LNCaP clone FGC (cell line): ENCODE measurements around the gene RABL6.
A peak's percentile ranks its signal among the peaks of the same experiment; 100 is the strongest.
"Not testable (repeated sequence)": the region's sequence is repeated elsewhere in the genome, so short reads cannot be mapped to it uniquely, and the experiment has no call there.

Experiments
- DNase-seq: peaks from one replicate; pipeline ENCODE4 v3.0.0-alpha.2; 2011; ENCODE audit warnings: low read depth
- H3K4me3 ChIP-seq: 2 replicates; pipeline ENCODE4 v1.5.1; 2011; ENCODE audit warnings: mild to moderate bottlenecking, low read depth, low read length, control low read depth
- TF ChIP-seq, protein P1 (sequence below): IDR thresholded peaks from 2 replicates; pipeline ENCODE4 v1.5.1; 2012; ENCODE audit warnings: mild to moderate bottlenecking; ENCODE audit not compliant: control insufficient read depth, insufficient read depth; ENCODE audit errors: extremely low read depth

RABL6 gene

DNA sequence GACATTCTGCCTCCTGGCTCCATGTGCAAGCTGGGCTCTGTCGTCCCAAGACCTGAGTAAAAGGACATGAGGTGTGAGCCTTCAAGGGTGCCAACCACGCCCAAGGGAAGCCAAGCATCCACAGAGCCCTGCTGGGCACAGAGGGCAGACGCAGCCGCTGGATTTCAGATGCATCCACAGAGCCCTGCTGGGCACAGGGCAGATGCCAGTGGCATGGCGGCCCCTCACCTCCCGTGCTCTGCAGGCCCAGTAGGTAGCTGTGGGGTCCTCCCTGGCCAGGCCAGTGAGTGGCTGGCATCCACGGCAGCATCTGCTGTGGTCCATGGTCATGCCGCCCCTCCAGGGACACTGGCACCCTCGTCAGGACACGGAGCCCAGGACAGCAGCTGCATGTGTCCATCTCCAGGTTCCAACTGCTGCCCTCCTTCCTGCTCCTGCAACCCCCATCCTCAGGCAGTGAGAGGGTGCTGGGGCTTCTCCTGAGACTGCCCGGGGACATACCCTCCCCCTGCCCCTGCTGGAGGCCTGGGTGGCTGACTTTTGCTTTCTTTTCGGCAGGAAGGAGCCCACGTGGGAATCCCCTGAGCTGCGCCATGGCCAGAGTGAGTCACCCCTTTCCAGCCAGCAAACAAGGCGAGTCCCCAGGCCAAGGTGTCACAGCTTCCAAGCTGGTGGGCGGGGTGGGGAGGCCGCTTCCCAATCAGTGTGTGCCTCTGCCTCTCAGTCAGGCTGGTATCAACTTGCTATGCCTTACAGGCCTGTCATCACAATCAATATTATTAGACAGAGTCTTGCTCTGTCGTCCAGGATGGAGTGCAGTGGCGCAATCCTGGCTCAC is 74.6 kb downstream of the RABL6 start:
- DNase-seq = no peak
- H3K4me3 ChIP-seq = no peak overlapping the region
- TF ChIP-seq, protein P1, sequence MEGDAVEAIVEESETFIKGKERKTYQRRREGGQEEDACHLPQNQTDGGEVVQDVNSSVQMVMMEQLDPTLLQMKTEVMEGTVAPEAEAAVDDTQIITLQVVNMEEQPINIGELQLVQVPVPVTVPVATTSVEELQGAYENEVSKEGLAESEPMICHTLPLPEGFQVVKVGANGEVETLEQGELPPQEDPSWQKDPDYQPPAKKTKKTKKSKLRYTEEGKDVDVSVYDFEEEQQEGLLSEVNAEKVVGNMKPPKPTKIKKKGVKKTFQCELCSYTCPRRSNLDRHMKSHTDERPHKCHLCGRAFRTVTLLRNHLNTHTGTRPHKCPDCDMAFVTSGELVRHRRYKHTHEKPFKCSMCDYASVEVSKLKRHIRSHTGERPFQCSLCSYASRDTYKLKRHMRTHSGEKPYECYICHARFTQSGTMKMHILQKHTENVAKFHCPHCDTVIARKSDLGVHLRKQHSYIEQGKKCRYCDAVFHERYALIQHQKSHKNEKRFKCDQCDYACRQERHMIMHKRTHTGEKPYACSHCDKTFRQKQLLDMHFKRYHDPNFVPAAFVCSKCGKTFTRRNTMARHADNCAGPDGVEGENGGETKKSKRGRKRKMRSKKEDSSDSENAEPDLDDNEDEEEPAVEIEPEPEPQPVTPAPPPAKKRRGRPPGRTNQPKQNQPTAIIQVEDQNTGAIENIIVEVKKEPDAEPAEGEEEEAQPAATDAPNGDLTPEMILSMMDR = no peak

DNA sequence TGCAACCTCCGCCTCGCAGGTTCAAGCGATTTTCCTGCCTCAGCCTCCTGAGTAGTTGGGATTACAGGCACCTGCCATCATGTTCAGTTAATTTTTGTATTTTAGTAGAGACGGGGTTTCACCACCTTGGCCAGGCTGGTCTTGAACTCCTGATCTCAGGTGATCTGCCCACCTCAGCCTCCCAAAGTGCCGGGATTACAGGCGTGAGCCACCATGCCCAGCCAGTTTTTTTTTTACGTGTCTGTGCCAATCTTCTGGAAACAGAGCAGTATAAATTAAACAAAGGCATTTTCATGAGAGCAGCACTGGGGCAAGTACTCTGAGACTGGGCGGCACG is 75.2 kb downstream of the RABL6 start:
- H3K4me3 ChIP-seq = not testable (repeated sequence)

DNA sequence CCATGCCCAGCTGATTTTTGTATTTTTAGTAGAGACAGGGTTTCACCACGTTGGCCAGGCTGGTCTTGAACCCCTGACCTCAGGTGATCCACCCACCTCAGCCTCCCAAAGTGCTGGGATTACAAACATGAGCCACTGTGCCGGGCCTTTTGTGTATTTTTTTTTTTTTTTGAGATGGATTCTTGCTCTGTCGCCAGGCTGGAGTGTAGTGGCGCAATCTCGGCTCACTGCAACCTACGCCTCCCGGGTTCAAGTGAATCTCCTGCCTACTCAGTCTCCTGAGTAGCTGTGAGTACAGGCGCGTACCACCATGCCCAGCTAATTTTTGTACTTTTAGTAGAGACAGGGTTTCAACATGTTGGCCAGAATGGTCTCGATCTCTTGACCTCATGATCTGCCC is 75.9 kb downstream of the RABL6 start:
- not testable (repeated sequence) for H3K4me3 ChIP-seq, DNase-seq

More for the DNA sequence above, 75.2 kb downstream of the RABL6 start:
- DNase-seq = not testable (repeated sequence)

DNA sequence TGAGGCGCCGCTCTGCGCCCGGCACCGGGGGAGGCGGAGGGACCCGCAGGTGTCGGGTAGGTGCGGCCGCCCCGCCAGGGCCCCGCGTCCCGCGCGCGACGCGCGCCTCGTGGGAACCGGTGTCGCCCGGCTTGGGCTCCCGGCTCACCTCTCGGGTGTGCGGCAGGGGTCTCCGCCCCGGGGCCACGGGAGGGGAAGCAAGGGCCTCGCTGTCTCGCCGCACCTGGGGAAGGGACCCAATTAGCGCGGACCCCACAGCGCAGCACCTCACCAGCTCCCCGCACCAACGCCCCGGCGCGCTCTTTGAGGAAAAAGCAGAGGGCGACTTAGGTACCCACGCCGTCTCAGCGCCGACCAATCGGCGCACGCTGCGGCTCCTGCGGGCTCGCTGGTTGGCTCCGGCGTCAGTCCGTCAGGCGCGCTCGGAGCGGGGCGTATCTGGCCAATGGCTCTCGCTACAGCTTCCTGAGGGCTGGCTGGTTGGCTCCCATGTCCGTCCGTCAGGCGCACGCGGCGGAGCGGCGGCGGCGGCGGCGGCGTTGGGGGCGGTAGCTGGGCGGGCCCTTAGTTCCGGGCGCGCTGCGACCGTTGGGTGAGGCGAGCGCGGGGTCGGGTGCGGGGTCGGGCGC is 78.3 kb downstream of the RABL6 start, which contains the start of gene TRAF2:
Gene TRAF2 (plus strand): TSS at position 567 of the 629 bp plus-strand sequence. CDS start 12,225 bp downstream, outside the sequence.
- peak; percentile 97 for DNase-seq
- peak within 1 kb of the TSS; percentile 80 for H3K4me3 ChIP-seq
- TF ChIP-seq, protein P1 = no peak

DNA sequence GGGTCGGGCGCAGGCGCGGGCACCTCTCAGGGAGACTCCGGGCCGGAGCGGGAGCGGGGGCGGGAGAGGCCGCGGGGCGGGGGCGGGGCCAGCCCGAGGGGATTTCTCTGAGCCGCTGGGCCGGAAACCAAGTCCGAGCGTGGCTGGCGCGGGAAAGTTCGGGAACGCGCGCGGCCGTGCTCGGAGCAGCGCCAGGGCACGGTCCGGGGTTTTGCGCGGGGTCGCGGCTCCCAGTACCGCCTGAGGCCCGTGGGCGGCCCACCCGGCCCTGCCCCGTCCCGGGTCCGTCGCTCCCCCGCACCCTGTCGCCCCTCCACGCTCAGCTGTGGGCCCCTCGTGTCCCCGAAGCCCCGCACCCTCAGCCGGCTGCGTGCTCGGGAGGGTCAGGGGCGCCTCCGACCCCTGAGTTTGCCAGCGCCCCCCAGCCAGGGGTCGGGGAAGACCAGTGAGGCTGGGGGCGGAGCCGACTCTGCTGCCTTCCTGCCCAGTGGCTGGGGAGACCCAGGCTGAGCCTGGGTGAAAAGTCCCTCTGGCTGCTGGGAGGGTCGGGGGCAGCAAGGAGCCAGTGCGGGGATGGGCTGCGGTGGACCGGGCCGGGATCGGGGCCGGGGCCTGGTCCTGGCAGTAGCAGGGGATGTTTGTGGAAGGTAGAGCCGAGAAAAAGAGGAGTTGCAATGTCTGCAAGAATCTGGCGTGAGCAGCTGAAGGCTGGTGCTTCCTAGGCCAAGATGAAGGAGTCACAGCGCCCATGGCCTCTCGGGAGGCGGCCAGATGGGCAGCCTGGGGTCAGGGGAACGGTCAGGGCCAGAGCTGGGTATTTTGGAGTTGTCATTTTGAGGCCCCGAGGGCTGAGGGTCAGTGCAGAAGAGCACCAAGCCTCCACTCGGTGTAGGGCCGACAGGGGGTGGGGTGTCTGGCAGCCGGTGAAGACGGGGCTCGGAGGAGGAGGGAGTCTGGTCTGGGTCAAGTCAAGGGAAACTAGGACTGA is 79.2 kb downstream of the RABL6 start:
- DNase-seq = no peak
- TF ChIP-seq, protein P1 = 0 out of 2 replicates have a peak, but pooled peaks have one; percentile 0
- H3K4me3 ChIP-seq = peak overlapping the region; percentile 80

DNA sequence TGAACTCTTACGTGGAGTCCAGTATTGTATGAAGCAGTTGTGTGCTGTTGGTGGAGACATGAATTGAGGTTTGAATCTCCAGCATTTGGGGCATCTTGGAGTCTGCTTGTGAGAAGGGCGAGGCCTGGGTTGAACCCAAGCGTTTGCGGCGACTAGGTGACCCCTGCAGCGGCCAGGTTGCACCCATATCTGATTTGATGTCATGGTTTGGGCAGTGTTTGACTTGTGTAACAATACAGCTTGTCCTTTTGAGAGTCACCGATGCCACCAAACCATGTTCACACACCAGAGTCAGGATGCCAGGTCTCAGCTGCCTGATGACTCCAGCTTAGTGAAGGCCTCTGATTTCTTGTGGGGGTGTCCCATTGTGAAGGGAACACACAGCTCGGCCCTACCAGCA is 80.7 kb downstream of the RABL6 start:
- H3K4me3 ChIP-seq = no peak overlapping the region
- DNase-seq = no peak
- TF ChIP-seq, protein P1 = no peak

DNA sequence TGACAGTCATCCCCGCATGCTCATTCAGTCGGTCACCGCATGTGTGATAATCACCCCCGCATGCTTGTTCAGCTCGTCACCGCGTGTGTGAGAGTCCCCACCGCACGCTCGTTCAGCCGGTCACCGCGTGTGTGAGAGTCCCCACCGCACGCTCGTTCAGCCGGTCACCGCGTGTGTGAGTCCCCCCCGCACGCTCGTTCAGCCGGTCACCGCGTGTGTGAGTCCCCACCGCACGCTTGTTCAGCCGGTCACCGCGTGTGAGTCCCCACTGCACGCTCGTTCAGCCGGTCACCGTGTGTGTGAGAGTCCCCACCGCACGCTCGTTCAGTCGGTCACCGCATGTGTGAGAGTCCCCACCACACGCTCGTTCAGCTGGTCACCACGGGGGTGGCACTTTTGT is 82.1 kb downstream of the RABL6 start:
- TF ChIP-seq, protein P1 = no peak
- H3K4me3 ChIP-seq = no peak overlapping the region
- no peak for DNase-seq
